GM12873 (cell line): ENCODE data around the gene APBA3.

Experiments used
- TF ChIP-seq, protein P1 (sequence below): IDR thresholded peaks from 2 replicates; pipeline ENCODE4 v1.5.1; 2012; ENCODE audit warnings: low read depth, mild to moderate bottlenecking, moderate library complexity, low read length, control low read depth; ENCODE audit not compliant: insufficient read depth; ENCODE audit errors: missing control alignments

Gene APBA3

DNA sequence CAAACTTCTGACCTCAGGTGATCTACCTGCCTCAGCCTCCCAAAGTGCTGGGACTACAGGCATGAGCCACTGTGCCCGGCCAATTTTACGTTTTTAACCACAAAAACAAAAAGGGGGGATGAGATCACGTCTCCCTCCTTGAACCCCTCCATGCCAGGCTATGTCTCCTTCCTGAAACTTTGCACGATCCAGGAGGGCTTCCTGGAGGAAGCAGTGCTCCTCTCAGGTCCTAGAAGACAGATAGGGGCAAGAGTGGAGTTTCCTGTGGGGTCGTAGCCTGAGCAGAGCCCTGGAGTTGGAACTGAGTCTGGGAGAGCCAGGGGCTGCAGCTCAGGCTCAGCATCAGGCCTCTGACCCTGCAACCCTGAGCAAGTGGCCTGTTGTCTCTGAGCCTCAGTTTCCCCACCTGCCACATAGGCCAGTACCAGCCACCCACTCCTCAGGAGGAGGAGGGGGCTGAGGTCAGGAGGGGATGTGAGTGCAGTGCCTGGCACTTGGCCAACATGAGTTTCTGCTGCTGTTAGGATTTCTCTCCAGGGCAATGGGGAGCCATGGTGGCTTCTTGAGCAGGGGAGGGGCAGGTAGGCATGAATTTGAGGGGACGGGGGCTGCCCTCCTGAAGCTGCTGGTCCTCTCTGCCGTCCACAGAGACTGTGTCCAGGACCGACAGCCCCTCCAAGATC lies 16.0 kb downstream of the APBA3 start:
- TF ChIP-seq, protein P1, sequence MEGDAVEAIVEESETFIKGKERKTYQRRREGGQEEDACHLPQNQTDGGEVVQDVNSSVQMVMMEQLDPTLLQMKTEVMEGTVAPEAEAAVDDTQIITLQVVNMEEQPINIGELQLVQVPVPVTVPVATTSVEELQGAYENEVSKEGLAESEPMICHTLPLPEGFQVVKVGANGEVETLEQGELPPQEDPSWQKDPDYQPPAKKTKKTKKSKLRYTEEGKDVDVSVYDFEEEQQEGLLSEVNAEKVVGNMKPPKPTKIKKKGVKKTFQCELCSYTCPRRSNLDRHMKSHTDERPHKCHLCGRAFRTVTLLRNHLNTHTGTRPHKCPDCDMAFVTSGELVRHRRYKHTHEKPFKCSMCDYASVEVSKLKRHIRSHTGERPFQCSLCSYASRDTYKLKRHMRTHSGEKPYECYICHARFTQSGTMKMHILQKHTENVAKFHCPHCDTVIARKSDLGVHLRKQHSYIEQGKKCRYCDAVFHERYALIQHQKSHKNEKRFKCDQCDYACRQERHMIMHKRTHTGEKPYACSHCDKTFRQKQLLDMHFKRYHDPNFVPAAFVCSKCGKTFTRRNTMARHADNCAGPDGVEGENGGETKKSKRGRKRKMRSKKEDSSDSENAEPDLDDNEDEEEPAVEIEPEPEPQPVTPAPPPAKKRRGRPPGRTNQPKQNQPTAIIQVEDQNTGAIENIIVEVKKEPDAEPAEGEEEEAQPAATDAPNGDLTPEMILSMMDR: no peak

DNA sequence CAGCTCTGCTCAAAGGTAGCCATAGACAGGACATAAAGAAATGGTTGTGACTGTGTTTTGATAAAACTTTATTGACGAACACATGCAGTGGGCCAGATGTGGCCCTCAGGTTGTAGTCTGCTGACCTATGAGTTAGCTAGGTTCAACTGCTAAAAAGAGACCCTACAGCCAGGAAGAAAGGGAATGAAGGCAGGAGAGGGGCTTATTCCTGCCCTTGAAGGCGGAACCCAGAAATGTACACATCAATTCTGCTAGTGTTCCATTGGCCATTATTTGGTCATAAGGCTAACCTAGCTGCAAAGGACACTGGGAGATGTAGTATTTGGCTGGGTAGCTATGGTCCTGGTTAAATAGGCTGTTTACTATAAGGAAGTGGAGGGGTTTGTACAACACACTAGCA lies 18.0 kb downstream of the APBA3 start:
- TF ChIP-seq, protein P1: no peak

GRCh38 chr19:3740431-3740830 lies 21.1 kb downstream of the APBA3 start:
- TF ChIP-seq, protein P1: no peak

GRCh38 chr19:3738477-3739220 lies 22.8 kb downstream of the APBA3 start:
- TF ChIP-seq, protein P1: no peak

GRCh38 chr19:3737487-3738205 lies 23.8 kb downstream of the APBA3 start:
- TF ChIP-seq, protein P1: no peak

DNA sequence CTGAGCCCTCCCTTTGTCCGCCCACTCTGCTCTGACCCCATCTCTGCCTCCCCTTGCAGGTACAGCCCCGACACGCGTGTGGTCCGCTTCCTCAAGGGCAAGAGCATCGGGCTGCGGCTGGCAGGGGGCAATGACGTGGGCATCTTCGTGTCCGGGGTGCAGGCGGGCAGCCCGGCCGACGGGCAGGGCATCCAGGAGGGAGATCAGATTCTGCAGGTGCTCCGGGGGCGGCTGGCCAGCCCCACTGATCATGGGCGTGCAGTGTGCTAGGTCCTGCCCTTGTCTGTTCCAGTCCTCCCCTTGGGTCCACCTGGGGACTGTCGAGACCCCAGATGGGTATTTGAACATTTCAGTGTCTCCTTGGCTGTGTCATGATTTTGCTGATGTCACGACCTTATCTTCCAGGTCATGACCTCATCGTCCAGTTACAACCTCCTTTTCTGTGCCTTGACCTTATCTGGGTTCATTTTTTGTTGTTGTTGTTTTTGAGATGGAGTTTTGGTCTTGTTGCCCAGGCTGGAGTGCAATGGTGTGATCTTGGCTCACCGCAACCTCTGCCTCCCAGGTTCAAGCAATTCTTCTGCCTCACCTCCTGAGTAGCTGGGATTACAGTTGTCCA lies 25.3 kb downstream of the APBA3 start:
- TF ChIP-seq, protein P1: no peak

- TF ChIP-seq, protein P1: no peak
Observed at GRCh38 chr19:3734310-3734600, 27.2 kb downstream of the APBA3 start.
